Endothelial cell of umbilical vein (primary cell): ENCODE data around the gene DAAM1. TPM values are rescaled to one million over a fixed set of nuclear protein-coding genes. Genes with fewer than 3 reads are reported as not detected.

ENCODE experiments used
- BruUV-seq: library from RNA; stranded (reverse); fragments of 400-500 nt; replicated peaks from 2 replicates; lab custom pipeline; 2021; lab: Mats Ljungman, UMichigan
- CTCF ChIA-PET: fragments of 300-600, 350-600 bp; sonication (Branson Sonifier 250); formaldehyde crosslinking; loops from one replicate; lab custom pipeline; 2021; ENCODE audit warnings: antibody characterized with exemption, inconsistent platforms; lab: Charles Lee
- POLR2A ChIA-PET: fragments of 300-600, 350-600 bp; sonication (Branson Sonifier 250); formaldehyde crosslinking; loops from one replicate; lab custom pipeline; 2021; ENCODE audit warnings: antibody characterized with exemption, inconsistent platforms; lab: Charles Lee
- DNase-seq: peaks from one replicate; pipeline ENCODE4 v3.0.0-alpha.2; 2011; ENCODE audit warnings: low read depth, low spot score
- FAIRE-seq: peaks from 2 replicates; lab custom pipeline; 2011; peaks lifted over from hg19 to GRCh38; lab: Jason Lieb, UNC
- H2AFZ ChIP-seq: 2 replicates; pipeline ENCODE4 v1.6.0; 2012; ENCODE audit warnings: low read depth, low read length, control low read depth, inconsistent platforms
- H3K27ac ChIP-seq: 2 replicates; pipeline ENCODE4 v1.5.1; 2011; ENCODE audit warnings: low read depth, mild to moderate bottlenecking, control low read depth, low read length, moderate library complexity; ENCODE audit not compliant: insufficient read depth
- H3K27me3 ChIP-seq, 2 experiments: 2 replicates each; pipeline versions ENCODE4 v1.6.0 to v1.6.1; 2011; ENCODE audit warnings: low read length in 2 of 2, mixed read lengths in 1 of 2; ENCODE audit not compliant: control insufficient read depth in 2 of 2, insufficient read depth in 2 of 2
- H3K36me3 ChIP-seq, 2 experiments: 2 replicates in 1 of 2; 3 replicates in 1 of 2; pipeline ENCODE4 v1.5.1; 2011; ENCODE audit warnings: low read length in 2 of 2, mild to moderate bottlenecking in 1 of 2, moderate library complexity in 1 of 2; ENCODE audit not compliant: control insufficient read depth in 2 of 2, insufficient read depth in 2 of 2; ENCODE audit errors: extremely low read depth in 1 of 2
- H3K4me1 ChIP-seq: 3 replicates; pipeline ENCODE4 v1.5.1; 2011; ENCODE audit warnings: mild to moderate bottlenecking, low read length; ENCODE audit not compliant: control insufficient read depth, insufficient read depth; ENCODE audit errors: extremely low read depth
- H3K4me2 ChIP-seq: 2 replicates; pipeline ENCODE4 v1.6.1; 2011; ENCODE audit warnings: low read length, control low read depth, mixed read lengths; ENCODE audit not compliant: insufficient read depth
- H3K4me3 ChIP-seq, 3 experiments: fragments of 200-600 bp in 1 of 3; sonication (generic), shearing (Covaris generic) in 1 of 3; replicated peaks in 1 of 3; 2 replicates each; pipeline ENCODE4 v1.5.1; 2011 to 2016; ENCODE audit warnings: control low read depth in 3 of 3, low read length in 3 of 3, mild to moderate bottlenecking in 2 of 3, inconsistent platforms in 1 of 3, low read depth in 1 of 3, moderate library complexity in 1 of 3; ENCODE audit not compliant: insufficient read depth in 1 of 3
- H3K79me2 ChIP-seq: 2 replicates; pipeline ENCODE4 v1.6.0; 2012; ENCODE audit warnings: low read length, inconsistent platforms; ENCODE audit not compliant: control insufficient read depth, insufficient read depth
- H3K9ac ChIP-seq: replicated peaks from 2 replicates; pipeline ENCODE3; 2011; ENCODE audit warnings: low read length, control low read depth; ENCODE audit not compliant: insufficient read depth; ENCODE audit errors: extremely low read depth
- H3K9me1 ChIP-seq: replicated peaks from 3 replicates; pipeline ENCODE4 v1.6.0; 2011; ENCODE audit warnings: mild to moderate bottlenecking, low read length; ENCODE audit not compliant: control insufficient read depth, insufficient read depth; ENCODE audit errors: extremely low read depth
- H3K9me3 ChIP-seq: replicated peaks from 2 replicates; pipeline ENCODE4 v1.5.1; 2012; ENCODE audit warnings: low read length, inconsistent platforms; ENCODE audit not compliant: control insufficient read depth, insufficient read depth
- H4K20me1 ChIP-seq: replicated peaks from 2 replicates; pipeline ENCODE3; 2011; ENCODE audit warnings: mild to moderate bottlenecking, low read length; ENCODE audit not compliant: control insufficient read depth, insufficient read depth; ENCODE audit errors: extremely low read depth
- EZH2 ChIP-seq: IDR thresholded peaks from 2 replicates; pipeline ENCODE4 v1.6.1; 2012; ENCODE audit warnings: borderline replicate concordance, low read depth, mild to moderate bottlenecking, moderate library complexity, low read length, inconsistent platforms; ENCODE audit not compliant: severe bottlenecking
- FOS ChIP-seq: IDR thresholded peaks from 2 replicates; pipeline ENCODE4 v1.6.1; 2011; ENCODE audit warnings: mild to moderate bottlenecking, low read length, moderate library complexity, borderline replicate concordance; ENCODE audit not compliant: insufficient read depth
- GATA2 ChIP-seq: IDR thresholded peaks from 2 replicates; pipeline ENCODE4 v1.7.0; 2011; ENCODE audit warnings: low read depth, mild to moderate bottlenecking, moderate library complexity, mixed read lengths, low read length; ENCODE audit not compliant: insufficient read length, insufficient read depth
- JUN ChIP-seq: IDR thresholded peaks from 2 replicates; pipeline ENCODE4 v1.6.1; 2011; ENCODE audit warnings: borderline replicate concordance, low read depth; ENCODE audit not compliant: insufficient read length, insufficient read depth
- MYC ChIP-seq: IDR thresholded peaks from one replicate; pipeline ENCODE4 v1.6.1; 2011; ENCODE audit warnings: mild to moderate bottlenecking, low read depth, low read length
- POLR2A ChIP-seq: IDR thresholded peaks from 2 replicates; pipeline ENCODE4 v1.6.1; 2012; ENCODE audit warnings: low read depth, mild to moderate bottlenecking, control low read depth, low read length
- POLR2AphosphoS5 ChIP-seq: IDR thresholded peaks from 2 replicates; pipeline ENCODE4 v1.6.1; 2012; ENCODE audit warnings: low read depth, mild to moderate bottlenecking, control low read depth, low read length, moderate library complexity; ENCODE audit not compliant: insufficient read depth
- dilution Hi-C: fragments of 300-500 bp; cut with MboI; formaldehyde crosslinking; loops from one replicate; pipeline ENCODE4 v1.15.0; 2019; ENCODE audit warnings: low sequenced_read_pairs; ENCODE audit not compliant: extremely low pct_ligation_motif_present
- intact Hi-C: fragments of 100-400 bp; cut with micrococcal nuclease; formaldehyde crosslinking; loops from one replicate; pipeline ENCODE4 v1.10.0; 2022
- polyA plus RNA-seq, 4 experiments: library from polyadenylated mRNA; depleted of rRNA in 3 of 4; stranded (reverse) in 3 of 4; unstranded in 1 of 4; fragments of >200 nt; gene quantifications; 2 replicates each; pipeline versions ENCODE4 v1.2.1 to v1.2.3, GENCODE V29; 2011 to 2012; ENCODE audit warnings: missing spikeins in 1 of 4
- total RNA-seq: library from RNA; stranded (reverse); gene quantifications from 2 replicates; pipeline ENCODE4 v1.2.3, GENCODE V29; 2021
- TF ChIP-seq, protein P1 (sequence below): IDR thresholded peaks from 2 replicates; pipeline ENCODE4 v1.6.1; 2011; ENCODE audit not compliant: insufficient read depth, insufficient read length
- TF ChIP-seq, protein P2 (sequence below), 2 donors: IDR thresholded peaks; 1 replicate in 1 of 2; 2 replicates in 1 of 2; pipeline ENCODE4 v1.5.1; 2011; ENCODE audit warnings: low read length in 2 of 2, mild to moderate bottlenecking in 2 of 2, moderate library complexity in 2 of 2, control low read depth in 1 of 2, inconsistent platforms in 1 of 2, low read depth in 1 of 2; ENCODE audit not compliant: insufficient read depth in 1 of 2; ENCODE audit errors: extremely low read depth in 1 of 2

Gene DAAM1
- total and polyA plus RNA-seq, 2 donors (not counting 3 experiments of a cell fraction or from before 2014, with no cell fraction given) = 10.2 to 25.3 TPM

DNA sequence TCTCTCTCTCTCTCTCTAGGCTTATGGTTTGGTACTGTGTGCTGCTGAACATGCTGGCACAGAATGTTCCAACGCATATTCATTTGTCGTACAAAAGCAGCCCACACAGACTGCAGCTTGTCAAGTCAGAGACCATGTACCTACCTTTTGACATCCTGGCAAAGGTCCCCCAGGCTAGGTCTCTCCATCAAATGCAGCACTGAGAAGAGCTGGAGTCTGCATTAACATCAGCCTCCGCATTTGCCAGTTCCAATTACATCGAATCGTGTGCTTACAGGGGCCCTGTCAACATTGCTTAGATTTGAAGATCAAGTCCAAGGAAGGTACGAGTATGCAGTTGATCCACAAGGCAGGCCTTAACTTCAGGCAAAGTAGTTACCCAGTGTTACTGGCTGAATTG, 228.8 kb downstream of the DAAM1 start:
- H3K9ac ChIP-seq = no peak overlapping the region
- H3K9me1 ChIP-seq = no peaks in the 10 kb centered on the region
- no TSS peak for BruUV-seq
- no peak overlapping the region for H3K27ac ChIP-seq
- intact Hi-C loops = no loop called here
- TF ChIP-seq FOS (no peak), POLR2AphosphoS5 (no peak), POLR2A (no peak), EZH2 (no peak), JUN (no peak), GATA2 (no peak), MYC (no peak)
- TF ChIP-seq, protein P1, sequence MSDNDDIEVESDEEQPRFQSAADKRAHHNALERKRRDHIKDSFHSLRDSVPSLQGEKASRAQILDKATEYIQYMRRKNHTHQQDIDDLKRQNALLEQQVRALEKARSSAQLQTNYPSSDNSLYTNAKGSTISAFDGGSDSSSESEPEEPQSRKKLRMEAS = no peak
- TF ChIP-seq, protein P2, sequence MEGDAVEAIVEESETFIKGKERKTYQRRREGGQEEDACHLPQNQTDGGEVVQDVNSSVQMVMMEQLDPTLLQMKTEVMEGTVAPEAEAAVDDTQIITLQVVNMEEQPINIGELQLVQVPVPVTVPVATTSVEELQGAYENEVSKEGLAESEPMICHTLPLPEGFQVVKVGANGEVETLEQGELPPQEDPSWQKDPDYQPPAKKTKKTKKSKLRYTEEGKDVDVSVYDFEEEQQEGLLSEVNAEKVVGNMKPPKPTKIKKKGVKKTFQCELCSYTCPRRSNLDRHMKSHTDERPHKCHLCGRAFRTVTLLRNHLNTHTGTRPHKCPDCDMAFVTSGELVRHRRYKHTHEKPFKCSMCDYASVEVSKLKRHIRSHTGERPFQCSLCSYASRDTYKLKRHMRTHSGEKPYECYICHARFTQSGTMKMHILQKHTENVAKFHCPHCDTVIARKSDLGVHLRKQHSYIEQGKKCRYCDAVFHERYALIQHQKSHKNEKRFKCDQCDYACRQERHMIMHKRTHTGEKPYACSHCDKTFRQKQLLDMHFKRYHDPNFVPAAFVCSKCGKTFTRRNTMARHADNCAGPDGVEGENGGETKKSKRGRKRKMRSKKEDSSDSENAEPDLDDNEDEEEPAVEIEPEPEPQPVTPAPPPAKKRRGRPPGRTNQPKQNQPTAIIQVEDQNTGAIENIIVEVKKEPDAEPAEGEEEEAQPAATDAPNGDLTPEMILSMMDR (IDR thresholded peaks at IDR 0.05; ENCODE audit: extremely low read depth in 1 of 2, insufficient read depth in 1 of 2, low read depth in 1 of 2, low read length in 2 of 2) = no peak
- no peaks in the 10 kb centered on the region for H3K27me3 ChIP-seq
- H3K4me1 ChIP-seq = no peaks in the 10 kb centered on the region
- FAIRE-seq (no peak), DNase-seq (no peak)
- dilution Hi-C loops = no loop called here
- CTCF ChIA-PET = no interaction called here
- no peaks in the 10 kb centered on the region for H4K20me1 ChIP-seq
- H2AFZ ChIP-seq = no peak overlapping the region
- no peak overlapping the region for H3K4me2 ChIP-seq
- H3K79me2 ChIP-seq = no peaks in the 10 kb centered on the region
- no peaks in the 10 kb centered on the region for H3K9me3 ChIP-seq
- no peak overlapping the region for H3K4me3 ChIP-seq
- H3K36me3 ChIP-seq = no peaks in the 10 kb centered on the region
- POLR2A ChIA-PET = no interaction called here
